ENCODE measurements around the gene PPP2R5C.

DNA sequence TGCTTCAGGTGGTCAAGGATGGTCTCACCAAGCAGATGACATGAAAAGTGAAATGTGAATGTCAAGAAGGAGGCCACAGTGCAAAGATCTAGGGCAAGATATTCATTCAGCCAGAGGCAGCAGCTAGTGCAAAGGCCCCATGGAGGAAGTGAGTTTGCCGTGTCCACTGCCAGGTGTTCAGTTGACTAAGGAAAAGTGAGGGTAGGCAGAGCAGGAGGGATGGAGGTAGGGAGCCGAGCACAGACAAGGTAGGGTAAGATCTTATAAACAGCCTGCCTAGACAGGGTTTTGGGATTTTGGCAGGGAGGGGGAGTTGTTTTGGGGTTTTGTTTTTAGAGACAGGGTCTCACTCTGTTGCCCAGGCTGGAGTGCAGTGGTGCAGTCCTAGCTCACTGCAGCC is 11.9 kb downstream of the PPP2R5C start:
- TF ChIP-seq, protein P1, sequence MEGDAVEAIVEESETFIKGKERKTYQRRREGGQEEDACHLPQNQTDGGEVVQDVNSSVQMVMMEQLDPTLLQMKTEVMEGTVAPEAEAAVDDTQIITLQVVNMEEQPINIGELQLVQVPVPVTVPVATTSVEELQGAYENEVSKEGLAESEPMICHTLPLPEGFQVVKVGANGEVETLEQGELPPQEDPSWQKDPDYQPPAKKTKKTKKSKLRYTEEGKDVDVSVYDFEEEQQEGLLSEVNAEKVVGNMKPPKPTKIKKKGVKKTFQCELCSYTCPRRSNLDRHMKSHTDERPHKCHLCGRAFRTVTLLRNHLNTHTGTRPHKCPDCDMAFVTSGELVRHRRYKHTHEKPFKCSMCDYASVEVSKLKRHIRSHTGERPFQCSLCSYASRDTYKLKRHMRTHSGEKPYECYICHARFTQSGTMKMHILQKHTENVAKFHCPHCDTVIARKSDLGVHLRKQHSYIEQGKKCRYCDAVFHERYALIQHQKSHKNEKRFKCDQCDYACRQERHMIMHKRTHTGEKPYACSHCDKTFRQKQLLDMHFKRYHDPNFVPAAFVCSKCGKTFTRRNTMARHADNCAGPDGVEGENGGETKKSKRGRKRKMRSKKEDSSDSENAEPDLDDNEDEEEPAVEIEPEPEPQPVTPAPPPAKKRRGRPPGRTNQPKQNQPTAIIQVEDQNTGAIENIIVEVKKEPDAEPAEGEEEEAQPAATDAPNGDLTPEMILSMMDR (IDR thresholded peaks at IDR 0.05): no peak
- TF ChIP-seq POLR2A (IDR thresholded peaks at IDR 0.05): no peak
